Measurements from ENCODE around the gene TENT5C.
"Not testable (repeated sequence)": the region's sequence is repeated elsewhere in the genome, so short reads cannot be mapped to it uniquely, and the experiment has no call there.

TENT5C gene

DNA sequence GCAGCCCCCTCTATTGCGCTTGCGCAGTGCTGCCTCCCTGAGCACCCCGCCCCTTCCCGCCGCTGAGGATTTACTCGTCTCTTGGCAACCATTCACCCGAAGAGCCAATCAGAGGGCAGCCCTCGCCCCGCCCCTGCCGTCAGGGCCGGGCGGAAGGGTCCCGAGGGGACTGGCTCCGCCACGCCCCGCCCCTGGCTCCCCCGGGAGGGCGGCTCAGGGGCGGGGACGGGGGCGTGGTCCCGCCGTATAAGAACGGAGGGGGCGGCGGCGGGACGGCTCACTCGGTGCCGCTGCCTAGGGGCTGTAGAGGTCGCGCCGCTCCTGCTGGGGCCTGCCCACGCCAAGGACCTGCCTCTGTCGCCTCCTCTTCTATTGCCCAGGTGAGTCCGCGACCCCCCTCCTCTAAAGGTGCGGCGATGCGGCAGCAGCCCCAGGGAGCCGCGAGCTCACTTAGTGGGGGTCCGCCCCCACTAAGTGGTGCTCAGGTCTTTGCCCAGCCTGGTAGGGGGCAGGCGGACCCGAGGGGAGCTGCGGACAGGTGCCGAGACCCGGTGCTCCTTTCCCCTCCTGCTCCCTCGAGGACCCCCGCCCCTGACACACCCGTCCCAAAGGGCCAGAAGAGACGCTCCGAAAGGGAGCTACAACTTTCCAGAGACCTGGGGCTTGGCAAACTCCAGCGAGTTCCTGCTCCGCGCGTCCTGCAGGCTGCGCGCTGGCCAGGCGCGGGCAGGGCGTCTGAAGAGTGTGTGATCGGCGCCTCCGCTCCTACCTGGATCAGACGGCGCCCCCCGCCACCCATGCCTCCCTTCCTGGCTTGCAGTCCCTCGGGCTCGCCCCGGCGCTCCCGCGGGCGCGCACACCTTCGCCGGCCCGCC lies at the start of gene TENT5C:
Gene TENT5C (plus strand): TSS at position 275 of the 875 bp plus-strand sequence. CDS start 16,821 bp downstream, outside the sequence.
- DNase-seq (ENCODE audit: low read depth): peak; percentile 77

DNA sequence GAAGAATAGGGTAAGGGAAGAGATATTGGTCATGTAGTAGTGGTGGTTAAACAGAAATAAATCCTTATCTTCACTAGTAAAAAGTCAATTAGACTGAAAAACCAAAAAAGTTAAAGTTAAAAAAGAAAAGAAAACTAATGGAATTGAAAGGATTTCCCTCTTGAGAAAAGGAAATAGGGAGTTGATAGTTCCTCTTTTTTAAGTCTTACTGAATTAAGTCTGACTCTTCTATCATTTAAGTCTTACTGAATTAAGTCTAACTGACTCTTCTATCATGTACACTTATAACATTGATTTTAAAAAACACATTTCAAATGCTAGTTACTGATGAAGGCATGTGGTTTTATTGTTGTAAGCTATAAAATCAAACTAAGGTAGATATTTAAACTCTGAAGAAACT lies 49.5 kb upstream of the TENT5C start:
- no peak for DNase-seq (ENCODE audit: low read depth)

DNA sequence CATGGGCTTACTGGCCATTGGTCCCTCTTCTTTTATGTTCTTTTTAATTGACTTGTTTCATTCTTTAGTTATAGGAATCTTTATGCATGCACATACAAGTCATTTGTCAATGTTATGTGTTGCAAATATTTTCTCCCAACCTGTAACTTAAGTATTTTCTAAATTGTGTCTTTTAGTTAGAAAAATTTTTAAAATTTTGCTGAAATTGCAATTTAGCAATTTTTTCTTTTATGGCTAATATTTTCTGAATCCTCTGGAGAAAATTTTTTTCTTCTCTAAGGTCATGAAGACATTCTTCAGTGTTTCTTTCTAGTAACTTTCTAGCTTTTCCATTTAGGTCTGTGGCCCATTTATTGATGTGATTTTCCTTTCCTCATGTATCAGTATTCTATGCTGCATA lies 48.9 kb upstream of the TENT5C start:
- no peak for DNase-seq (ENCODE audit: low read depth)

DNA sequence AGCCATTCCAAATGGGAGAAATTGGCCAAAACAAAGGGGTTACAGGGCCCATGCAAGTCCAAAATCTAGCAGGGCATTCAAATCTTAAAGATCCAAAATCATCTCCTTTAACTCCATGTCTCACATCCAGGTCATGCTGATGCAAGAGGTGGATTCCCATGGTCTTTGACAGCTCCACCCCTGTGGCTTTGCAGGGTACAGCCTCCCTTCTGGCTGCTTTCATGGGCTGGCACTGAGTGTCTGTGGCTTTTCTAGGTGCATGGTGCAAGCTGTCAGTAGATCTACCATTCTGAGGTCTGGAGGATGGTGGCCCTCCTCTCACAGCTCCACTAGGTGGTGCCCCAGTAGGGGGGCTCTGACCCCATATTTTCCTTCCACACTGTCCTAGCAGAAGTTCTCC lies 47.4 kb upstream of the TENT5C start:
- DNase-seq (ENCODE audit: low read depth): not testable (repeated sequence)

DNA sequence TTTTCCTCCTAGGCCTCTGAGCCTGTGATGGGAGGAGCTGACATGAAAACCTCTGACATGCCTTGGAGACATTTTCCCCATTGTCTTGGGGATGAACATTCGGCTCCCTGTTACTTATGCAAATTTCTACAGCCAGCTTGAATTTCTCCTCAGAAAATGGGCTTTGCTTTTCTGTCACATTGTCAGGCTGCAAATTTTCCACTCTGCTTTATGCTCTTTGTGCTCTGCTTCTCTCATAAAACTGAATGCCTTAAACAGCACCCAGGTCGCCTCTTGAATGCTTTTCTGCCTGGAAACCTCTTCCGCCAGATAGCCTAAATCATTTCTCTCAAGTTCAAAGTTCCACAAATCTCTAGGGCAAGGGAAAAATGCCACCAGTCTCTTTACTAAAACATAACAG lies 46.7 kb upstream of the TENT5C start:
- DNase-seq (ENCODE audit: low read depth): no peak

DNA sequence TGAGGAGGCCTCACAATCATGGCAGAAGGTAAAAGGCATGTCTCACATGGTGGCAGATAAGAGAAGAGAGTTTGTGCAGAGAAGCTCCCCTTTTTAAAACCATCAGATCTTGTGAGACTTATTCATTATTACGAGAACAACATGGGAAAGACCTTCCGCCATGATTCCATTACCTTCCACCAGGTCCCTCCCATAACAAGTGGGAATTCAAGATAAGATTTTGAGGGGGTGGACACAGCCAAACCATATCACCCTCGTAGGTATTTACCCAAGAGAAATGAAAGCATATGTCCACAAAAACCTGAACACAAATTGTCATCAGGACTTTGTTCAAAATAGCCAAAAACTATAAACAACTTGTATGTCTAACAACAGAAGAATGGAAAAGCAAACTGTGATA lies 45.9 kb upstream of the TENT5C start:
- no peak for DNase-seq (ENCODE audit: low read depth)

DNA sequence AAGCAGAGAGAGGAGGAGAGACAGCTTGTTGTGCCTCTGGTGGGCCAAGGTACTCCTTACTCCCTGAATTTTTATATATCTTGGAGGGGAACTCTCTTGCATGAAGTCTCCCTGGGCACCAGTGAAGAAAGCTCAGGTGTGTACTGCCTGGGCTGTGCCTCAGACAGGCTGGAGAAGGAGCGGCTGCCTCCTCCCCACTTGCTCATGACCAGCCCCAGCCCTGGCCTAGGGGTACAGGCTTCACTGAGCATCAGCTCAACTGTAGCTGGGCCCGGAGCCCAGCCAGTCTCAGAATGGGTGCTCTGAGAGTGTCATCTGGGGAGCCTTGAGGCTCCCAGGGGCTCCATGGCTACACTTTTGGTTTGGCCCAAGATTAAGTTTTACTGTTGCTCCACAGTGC lies 44.8 kb upstream of the TENT5C start:
- no peak for DNase-seq (ENCODE audit: low read depth)

DNA sequence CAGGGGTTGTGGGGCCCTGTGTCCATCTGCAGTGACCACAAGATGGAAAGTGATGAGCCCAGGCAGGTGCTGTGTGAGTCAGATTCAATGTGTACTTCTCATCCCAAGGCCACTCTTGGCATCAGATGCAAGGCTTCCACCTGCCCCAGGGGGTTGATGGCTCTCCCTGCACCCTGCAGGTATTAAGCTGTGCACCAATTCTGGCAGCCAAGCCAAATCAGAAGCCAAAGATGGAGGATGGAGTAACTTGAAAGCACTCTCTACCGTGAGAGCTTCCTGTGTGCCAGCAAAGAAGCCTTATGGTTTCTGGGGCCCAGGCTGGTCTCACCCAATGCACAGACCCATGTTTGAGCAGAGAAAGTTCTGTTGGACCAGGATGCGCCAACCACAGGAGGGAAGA lies 44.3 kb upstream of the TENT5C start:
- DNase-seq (ENCODE audit: low read depth): no peak

DNA sequence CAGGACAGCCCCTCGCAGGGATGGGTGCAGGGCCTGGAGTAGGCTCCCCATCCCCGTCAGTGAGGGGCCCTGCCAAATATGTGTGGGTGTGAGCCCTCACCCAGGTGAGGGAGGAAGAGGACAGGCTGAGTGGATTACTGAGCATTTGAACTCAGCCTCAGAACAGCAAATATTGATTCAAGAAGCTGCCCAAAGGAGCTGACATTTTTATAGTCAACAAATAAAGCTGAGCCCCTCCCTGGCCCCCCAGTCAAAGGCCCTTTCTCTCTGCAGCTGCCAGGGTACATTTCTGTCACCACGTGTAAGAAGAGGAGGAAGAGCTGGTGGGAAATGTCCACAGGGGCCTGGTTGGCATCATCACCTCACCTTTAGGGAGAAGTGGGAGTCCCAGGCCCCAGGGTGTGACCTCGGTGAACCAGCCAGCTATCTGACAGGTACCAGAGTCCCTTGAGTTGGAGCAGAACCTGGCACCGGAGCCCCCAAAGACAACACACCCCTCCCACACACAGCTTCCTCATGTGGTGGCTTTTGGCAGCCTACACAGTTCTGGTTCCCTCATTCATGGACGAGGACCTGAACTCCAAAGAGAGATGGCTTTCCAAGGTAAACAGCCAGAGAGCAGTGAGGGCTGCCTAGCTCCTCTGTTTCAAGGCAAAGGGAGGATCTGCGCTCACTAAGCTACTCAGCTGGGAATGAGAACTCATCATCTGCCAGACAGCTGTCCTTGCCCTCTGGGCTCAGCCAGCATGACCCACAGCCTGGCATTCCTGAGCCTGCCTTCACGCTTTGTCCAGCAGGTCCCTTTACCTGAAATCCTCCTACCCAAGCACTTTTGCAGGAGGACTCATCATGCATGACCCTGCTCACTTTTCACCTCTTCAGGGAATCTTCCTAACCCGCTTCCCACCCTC lies 43.0 kb upstream of the TENT5C start:
- no peak for DNase-seq (ENCODE audit: low read depth)

DNA sequence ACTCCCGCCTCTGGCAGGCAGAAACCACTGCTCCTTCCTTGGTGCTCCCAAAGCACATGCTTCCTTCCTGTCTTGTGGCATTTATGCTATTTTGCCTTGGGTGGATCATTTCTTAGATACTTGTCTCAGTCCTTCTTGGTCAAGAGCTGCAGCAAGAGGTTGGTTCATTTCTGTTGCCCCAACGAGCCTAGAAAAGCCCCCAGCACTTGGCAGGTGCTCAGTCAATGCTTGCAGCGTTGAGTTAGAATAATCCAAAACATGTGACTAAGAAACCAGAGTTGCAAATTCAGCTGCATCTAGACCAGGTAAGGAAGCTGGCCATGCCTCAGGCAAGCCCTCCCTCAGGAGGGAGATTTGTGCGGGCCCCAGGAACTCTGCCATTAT lies 42.4 kb upstream of the TENT5C start:
- DNase-seq (ENCODE audit: low read depth): no peak

DNA sequence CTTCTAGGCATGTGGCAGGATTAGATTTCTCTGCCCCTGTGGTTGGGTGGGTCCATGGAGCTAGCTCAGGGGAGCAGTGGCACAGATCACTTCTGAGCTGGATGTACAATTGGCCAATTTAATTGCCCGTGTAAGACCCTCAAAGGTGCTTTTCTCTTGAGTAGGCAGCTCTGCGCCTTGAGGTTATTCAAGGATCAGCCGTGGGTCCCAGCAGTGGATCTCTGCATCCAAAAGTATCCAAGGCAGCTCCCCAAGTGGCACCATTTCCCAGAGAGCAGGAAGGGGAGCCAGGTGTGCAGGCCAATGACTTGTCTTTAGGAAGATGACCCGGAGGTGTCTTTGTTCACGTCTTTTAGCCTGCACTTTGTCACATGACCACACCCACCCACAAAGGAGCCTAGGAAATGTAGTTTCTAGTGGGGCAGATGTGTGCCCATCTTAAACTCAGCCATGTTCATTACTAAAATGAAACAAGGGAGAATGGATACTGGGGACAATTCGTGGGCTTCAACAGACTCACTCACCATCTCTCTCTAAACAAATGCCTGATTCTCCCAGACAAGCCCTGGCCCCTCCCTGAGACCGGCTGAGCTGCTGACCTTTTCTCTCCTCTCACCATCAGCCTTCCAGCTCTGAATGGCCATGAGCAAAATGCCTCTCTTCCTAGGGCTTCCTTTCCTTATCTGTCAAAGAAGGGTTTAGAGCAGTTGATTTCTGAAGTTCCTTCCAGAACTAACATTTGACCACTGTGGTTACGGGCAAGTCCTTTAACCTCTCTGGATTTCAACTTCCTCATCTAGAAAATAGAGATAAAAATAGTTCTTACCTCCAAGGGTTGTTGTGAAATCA lies 41.4 kb upstream of the TENT5C start:
- no peak for DNase-seq (ENCODE audit: low read depth)

DNA sequence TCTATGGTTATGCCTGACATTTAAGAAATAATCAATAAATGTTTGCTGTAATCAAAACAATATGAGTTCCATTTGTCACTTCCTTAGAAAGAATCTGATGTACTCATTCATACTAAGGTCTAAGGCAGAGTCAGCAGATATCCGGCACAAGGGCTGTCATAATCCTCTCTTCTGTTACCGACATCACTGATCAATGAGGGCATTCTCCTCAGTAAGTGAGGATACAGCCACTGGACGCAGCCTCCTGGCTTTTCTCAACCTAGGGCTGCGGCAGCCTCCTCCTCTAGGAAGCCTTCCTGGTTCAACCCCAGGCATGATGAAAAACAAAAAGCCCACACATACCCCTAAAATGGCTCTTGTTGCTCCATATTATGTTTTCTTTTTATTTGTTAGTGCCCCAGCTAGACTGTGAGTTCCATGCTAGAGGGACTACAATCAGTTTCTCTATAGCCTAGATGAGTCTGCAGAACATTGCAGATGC lies 40.7 kb upstream of the TENT5C start:
- DNase-seq (ENCODE audit: low read depth): no peak

DNA sequence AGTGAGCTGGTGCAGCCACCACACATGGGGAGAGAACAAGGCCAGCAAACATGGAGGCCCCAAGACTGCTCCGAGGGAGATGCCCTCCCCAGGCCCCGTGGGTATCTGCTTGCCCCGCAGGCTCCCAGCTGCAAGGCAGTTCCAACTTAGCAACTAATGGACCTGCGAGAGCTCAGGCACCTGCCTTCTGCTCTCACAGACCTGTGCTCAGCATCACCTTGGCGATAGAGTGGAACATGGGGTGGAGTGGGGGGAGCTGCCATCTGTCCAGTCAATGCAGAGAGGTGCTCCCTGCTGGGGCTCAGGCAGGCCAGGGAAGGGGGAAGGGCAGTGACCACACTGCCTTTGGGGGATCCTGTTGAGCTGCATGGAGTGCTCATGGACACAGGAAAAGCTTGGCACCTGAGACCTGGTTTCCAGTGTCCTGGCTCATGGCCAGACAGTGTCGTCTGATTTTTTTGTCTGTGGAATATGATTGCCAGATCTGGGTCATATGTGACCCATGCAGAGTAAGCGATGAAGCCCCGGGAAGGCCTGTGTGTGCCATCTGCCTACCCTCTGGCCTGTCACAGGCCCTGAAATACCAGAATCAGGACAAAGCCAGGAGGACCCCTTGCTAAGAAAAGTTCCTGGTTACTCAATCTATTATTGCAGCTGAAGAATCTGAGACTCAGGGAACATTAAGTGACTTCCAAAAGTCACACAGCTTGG lies 39.9 kb upstream of the TENT5C start:
- DNase-seq (ENCODE audit: low read depth): no peak

DNA sequence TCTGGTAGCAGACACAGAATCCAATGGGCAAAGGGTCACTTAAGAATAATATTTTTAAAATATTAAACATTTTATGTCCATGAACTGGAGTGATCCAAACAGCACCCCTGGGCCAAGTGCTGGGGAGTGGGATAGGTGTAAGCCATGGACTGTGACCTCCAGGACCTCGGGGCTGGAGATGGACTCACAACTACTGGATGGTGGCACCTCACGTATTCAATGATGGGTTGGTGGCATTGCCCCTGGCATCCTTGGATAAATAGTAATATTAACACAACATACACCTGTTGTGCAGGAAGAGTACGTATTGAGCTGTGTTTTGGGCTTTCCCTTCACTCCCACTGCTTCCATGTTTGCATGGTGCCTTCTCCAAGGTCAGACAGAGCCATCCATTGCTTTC lies 39.3 kb upstream of the TENT5C start:
- no peak for DNase-seq (ENCODE audit: low read depth)

DNA sequence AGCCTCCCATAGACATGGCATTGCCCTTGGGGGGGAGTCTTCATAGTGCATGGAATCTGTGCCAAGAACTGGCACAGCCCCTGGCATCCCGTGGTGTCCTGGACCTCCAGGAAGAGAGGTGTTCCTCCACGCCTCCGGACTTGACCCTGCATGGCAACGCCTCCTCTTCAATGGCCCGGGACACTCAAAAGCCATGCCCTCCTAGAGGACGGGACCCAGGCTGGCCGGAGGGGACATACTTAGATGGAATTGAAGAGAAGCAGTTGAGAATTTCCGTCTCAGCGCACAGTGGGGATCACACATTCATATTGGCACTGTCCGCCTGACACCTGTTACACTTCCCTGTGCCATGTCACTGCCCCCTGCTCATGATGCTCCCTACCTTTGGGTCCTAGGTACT lies 38.4 kb upstream of the TENT5C start:
- DNase-seq (ENCODE audit: low read depth): no peak

DNA sequence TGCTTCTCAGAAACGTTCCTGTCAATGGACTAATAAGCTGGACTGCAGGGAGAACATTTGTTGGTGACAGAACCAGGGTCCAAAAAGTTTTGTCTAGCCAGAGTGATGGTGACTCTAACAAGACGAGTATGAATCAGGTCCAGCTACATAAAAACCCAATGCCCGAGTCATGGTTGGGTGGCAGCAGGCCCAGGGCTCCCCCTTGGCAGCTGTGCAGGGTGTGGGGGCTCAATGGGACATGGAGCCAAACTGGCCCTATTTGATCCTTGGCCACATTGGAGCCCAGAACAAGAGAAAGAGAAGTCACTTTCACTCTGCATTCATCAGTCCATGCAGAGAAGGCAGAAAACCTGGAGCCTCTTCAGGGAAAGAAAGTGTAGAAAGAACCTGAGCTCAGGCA lies 37.9 kb upstream of the TENT5C start:
- DNase-seq (ENCODE audit: low read depth): no peak

DNA sequence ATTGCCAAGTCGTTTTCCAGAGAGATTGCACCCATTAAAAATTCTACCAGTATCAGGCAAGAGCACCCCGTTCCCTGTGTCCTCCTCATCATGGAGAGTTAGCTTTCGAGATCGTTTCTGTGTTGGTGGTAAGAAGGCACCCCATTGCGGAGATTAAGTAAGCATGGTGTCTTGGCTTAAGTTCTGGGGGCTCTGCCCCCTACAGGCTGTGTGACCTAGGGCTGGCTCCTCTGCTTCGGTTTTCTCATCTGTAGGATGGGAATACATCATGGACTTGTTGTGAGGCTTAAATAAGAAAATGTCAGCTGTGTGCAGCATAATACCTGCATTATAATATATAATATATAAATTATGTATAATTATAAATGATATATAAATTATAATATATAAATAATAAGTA lies 36.8 kb upstream of the TENT5C start:
- DNase-seq (ENCODE audit: low read depth): no peak

DNA sequence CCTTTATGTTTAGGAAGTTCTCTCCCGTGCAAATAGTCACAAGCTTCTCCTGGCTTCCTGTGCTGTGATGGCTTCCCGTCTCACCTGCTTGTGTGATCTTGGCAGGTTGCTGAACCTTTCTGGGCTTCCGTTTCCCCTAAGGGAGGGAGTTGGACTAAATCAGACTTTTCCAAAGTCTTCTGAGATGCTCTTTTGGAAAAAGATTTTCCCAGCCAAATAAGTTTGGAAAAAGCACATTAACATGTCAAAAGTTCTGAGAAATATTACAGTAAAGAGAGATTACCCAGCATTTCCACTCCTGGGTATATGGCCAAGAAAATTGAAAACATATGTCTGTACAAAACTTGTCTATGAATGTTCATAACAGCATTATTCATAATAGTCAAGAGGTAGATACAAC lies 36.0 kb upstream of the TENT5C start:
- DNase-seq (ENCODE audit: low read depth): no peak

DNA sequence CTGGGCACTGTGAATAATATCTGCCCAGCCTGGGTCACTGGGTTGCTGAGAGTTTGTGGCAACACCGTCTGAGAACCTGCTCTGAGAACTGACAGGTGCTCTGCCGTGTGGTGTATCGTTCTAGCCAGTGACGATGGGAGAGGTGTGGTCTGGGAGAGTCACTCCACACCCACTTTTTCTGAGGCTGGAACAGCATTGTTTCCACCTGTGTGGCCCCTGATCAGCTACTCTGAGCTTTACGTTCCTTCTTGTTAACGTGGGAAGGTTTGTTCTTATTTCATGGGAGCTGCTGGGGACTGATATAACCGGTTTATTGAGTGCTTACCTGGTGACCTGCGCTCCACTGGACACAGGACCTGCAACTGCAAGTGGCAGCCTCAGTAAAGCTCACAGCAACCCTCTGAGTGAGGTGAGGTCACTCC lies 34.8 kb upstream of the TENT5C start:
- DNase-seq (ENCODE audit: low read depth): no peak

DNA sequence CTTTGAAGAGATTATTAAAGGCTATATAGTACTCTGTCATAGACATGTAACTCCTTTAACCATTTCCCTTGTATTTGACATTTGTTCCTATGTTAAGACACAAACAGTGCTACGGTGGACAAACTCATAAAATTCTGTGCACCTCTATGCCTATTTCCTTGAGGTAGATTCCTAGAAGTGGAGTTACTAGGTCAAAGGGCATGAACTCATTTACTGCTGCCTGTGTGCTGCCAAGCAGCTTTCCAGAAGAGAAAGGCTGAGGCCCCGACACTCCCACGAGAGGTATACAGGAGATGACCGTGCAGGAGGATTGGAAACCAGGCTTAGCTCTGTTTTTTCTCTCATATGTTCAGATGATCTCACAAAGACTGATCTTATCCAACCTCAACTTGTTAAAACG lies 34.4 kb upstream of the TENT5C start:
- DNase-seq (ENCODE audit: low read depth): no peak

DNA sequence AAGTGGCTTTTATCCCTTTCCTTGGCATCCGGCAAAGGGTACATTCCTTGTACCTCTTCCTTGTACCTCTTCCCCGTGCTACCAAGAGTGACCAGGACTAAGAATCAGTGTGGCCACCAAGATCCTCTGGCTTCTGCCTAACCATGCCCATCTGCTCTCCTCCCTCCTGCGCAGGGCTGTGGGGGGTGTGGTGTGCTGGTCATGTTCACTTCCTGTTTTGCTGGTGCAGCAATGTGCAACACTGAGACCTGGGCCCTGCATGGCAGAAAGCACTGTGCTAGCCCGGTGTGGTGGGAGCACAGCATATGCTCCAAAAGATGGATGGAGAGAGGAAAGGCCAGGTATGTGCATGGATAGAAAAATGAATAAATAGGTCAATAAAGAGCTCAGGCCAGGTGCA lies 33.3 kb upstream of the TENT5C start:
- DNase-seq (ENCODE audit: low read depth): no peak

Measured in HS-5 (cell line).